Upper lobe of right lung (tissue), 1 donor: Measurements from ENCODE around the gene LAMA3. TPM values are rescaled to one million over a fixed set of nuclear protein-coding genes. Genes with fewer than 3 reads are reported as not detected.

ENCODE experiments used
- ATAC-seq: fragments of 200-7000 bp; cut with Tn5 transposase; one replicate; pipeline ENCODE4 v1.9.1; 2020; ENCODE audit warnings: mild to moderate bottlenecking, moderate library complexity
- DNase-seq: peaks from one replicate; pipeline ENCODE4 v3.0.0-alpha.2; 2020
- H3K27ac ChIP-seq: fragments of 200-600 bp; one replicate; pipeline ENCODE4 v1.8.0; 2022
- H3K27me3 ChIP-seq: fragments of 200-600 bp; one replicate; pipeline ENCODE4 v1.8.0; 2022; ENCODE audit warnings: mild to moderate bottlenecking
- H3K36me3 ChIP-seq: fragments of 200-600 bp; one replicate; pipeline ENCODE4 v1.8.0; 2022
- H3K4me1 ChIP-seq: fragments of 200-600 bp; one replicate; pipeline ENCODE4 v1.8.0; 2022
- H3K4me3 ChIP-seq: fragments of 200-600 bp; one replicate; pipeline ENCODE4 v1.8.0; 2022; ENCODE audit warnings: mild to moderate bottlenecking
- H3K9me3 ChIP-seq: fragments of 200-600 bp; one replicate; pipeline ENCODE4 v1.8.0; 2022
- intact Hi-C: fragments of 100-400 bp; cut with DNase I; formaldehyde crosslinking; loops from one replicate; pipeline ENCODE4 v1.11.0; 2022
- total RNA-seq: library from RNA; stranded (reverse); fragmentation: NEBNext Ultra II Directional; extraction: Animal tissue kit (Norgen Biotek cat#: 25700); gene quantifications from one replicate; pipeline ENCODE4 v1.2.1, GENCODE V29; 2021
- TF ChIP-seq, protein P1 (sequence below): fragments of 200-600 bp; IDR thresholded peaks from one replicate; pipeline ENCODE4 v1.8.0; 2022; ENCODE audit warnings: antibody characterized with exemption
- donor health status: DM: no; HTN: yes; CAD: no; lungs with severe emphysema.

The LAMA3 gene
- total RNA-seq, 1 donor from 2014 or later, result 139 TPM

DNA sequence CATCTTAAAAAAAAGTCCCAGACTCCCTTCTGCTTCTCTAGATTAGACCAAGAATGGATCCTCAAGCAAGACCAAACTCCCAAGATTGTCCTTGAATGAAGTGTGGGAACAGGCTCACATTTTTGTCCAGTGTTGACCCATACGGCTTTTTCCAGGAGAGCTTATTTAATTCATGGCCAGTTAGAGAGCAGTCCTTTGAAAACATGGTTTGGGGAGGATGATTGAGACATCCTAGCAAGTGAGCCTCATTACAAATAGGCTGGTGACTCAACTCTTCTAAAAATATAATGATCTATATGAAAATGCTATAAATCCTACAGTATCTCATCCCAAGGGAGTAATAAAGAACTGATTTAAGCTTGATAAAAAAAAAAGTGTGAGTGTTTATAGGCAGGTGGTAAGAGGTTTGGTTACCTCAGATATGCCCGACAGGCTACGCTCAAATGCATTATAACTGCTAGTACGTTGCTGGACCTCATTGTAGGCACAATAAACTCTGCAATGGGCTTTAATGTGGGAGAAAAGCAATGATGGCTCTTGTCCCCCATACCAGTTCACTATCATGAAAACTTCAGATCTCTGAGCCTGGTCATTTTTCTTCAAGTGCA is 43.6 kb upstream of the LAMA3 start:
- no peaks in the 10 kb centered on the region for H3K36me3 ChIP-seq
- H3K4me3 ChIP-seq, result no peak overlapping the region
- DNase-seq (no peak), ATAC-seq (no peak)
- no peaks in the 10 kb centered on the region for H3K9me3 ChIP-seq
- H3K4me1 ChIP-seq, result peaks cover 3% of the 10 kb centered on the region
- no peak overlapping the region for H3K27ac ChIP-seq
- intact Hi-C loops, result no loop called here
- H3K27me3 ChIP-seq, result no peaks in the 10 kb centered on the region
- TF ChIP-seq, protein P1, sequence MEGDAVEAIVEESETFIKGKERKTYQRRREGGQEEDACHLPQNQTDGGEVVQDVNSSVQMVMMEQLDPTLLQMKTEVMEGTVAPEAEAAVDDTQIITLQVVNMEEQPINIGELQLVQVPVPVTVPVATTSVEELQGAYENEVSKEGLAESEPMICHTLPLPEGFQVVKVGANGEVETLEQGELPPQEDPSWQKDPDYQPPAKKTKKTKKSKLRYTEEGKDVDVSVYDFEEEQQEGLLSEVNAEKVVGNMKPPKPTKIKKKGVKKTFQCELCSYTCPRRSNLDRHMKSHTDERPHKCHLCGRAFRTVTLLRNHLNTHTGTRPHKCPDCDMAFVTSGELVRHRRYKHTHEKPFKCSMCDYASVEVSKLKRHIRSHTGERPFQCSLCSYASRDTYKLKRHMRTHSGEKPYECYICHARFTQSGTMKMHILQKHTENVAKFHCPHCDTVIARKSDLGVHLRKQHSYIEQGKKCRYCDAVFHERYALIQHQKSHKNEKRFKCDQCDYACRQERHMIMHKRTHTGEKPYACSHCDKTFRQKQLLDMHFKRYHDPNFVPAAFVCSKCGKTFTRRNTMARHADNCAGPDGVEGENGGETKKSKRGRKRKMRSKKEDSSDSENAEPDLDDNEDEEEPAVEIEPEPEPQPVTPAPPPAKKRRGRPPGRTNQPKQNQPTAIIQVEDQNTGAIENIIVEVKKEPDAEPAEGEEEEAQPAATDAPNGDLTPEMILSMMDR, result no peak

DNA sequence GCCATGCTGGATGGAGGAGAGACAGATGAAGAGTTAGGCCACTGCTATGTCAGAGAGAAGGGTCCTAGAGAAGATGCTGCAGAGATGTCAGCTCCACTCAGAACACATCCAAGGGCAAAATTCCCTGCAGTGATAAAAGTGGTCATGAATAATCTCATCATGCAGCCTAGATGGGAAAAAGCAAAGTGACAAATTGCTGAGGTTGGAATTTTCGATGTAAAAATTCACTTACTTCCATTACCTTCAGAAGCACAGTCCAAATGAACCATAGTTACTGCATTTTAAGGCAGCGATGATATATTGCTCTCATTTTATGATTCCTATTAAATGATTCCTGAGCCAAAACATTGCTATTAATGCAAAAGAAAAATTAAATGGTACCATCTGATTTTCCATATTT is 43.0 kb upstream of the LAMA3 start:
- TF ChIP-seq, protein P1, result no peak
- Histone ChIP-seq H3K36me3 (no peaks in the 10 kb centered on the region), H3K4me3 (no peak overlapping the region), H3K27me3 (no peaks in the 10 kb centered on the region), H3K9me3 (no peaks in the 10 kb centered on the region), H3K27ac (no peak overlapping the region), H3K4me1 (peaks cover 3% of the 10 kb centered on the region)
- intact Hi-C loops, result no loop called here
- no peak for DNase-seq
- ATAC-seq, result no peak

DNA sequence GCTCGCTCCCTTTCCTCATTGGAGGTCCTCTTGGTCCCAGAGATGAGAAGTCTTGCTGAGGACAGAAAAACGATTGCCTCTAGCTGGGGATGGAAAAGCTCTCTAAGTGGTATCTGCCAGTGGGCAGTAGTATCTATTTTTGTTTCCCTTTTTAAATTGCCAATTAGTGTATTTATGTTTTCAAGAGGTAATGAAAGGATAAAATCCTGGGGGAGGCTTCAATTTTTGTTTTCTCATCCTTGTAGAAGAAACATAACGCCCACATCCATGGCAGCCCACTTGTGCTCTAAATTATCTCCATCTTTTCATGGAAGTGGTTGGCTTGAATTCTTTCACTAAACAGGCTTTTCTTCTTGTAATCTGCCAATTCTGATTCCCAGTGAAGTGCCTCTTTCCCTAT is 40.8 kb upstream of the LAMA3 start:
- Histone ChIP-seq H3K9me3 (no peaks in the 10 kb centered on the region), H3K27ac (no peak overlapping the region), H3K27me3 (no peaks in the 10 kb centered on the region), H3K4me1 (peaks cover 8% of the 10 kb centered on the region), H3K4me3 (no peak overlapping the region), H3K36me3 (no peaks in the 10 kb centered on the region)
- no peak for DNase-seq
- no peak for ATAC-seq
- TF ChIP-seq, protein P1, result no peak
- intact Hi-C loops, result no loop called here

DNA sequence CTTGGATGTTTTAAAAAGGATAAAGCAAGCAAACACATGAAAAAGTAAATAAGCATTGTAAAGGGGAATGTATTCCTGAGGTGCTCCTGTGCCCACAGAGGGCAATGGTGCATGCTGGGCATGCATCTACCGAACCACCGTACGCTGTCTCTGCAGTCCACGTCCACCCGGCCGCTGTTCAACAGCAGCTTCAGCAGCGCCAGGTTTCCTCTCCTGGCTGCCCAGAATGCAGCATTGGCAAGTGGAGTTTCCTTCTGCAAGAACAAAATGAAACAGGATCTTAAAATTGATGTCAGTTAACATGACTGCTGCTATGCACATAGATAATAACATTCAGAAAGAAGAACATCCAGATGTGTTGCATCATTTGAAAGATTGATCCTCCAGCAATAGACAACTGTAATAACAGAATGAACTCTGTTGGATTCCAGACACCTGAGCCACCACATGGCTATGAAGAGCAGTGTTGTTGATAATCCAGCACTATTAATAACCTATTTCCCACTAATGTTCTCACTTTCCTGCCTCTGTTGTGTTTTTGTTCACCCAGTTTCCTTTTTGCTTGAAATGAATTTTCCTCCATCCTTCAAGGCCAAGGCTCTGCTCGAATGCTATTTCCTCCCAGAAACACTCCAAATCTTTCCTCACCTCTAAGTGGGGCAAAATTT is 40.2 kb upstream of the LAMA3 start:
- no peak for DNase-seq
- ATAC-seq, result no peak
- H3K27ac ChIP-seq, result peak overlapping the region; percentile 58

DNA sequence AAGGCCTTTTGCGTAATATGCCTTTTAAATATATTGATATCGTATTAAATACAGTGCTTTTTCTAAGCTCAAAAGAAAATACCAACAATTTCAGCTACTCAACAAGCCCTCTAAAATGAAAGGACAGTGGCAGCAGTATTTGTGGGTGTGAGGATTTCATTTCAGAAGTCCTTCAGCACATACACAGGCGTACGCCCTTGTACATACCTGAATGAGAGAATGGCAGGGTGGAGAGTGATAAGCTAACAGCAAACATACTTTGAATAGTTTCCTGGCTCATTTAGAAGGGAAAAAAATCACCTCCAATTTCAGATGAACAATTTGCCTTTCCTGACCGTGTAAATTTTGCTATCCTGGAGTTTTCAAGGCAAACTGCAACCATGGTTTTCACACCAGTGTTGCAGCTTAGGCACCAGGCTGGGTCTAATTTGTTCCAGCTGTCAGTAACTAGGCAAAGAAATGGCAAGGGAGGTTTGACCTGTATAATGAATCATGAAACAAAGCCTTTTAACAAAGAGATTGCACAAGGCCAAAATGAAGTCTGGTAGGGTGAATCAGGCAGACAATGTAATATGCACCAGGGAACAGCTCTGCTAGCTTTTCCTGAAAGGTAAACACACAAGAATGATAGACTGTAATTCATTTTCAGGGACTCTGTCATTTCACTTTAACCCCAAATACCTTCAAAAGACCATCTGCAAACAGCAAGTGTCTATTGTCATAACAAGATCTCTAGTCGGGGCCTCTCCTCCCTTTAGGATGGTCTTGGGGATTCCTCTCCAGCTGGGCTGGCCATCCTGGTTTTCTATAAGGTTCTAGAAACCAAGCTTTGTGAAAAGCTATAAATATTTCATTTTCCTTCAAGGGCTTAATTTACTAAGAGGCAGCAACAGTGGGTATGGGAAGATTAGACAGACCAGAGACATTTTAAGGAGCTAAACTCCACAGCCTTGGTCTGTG is 38.0 kb upstream of the LAMA3 start:
- ATAC-seq (peak; percentile 92), DNase-seq (no peak)
- intact Hi-C loops, result no loop called here
- TF ChIP-seq, protein P1, result no peak
- Histone ChIP-seq H3K36me3 (no peaks in the 10 kb centered on the region), H3K9me3 (no peaks in the 10 kb centered on the region), H3K27me3 (no peaks in the 10 kb centered on the region), H3K27ac (peak overlapping the region; percentile 58), H3K4me1 (peaks cover 8% of the 10 kb centered on the region), H3K4me3 (no peak overlapping the region)

More for the DNA sequence above, 40.2 kb upstream of the LAMA3 start:
- Histone ChIP-seq H3K36me3 (no peaks in the 10 kb centered on the region), H3K4me1 (peaks cover 8% of the 10 kb centered on the region), H3K9me3 (no peaks in the 10 kb centered on the region), H3K4me3 (no peak overlapping the region), H3K27me3 (no peaks in the 10 kb centered on the region)
- TF ChIP-seq, protein P1, result no peak
- intact Hi-C loops, result no loop called here
